Measurements from ENCODE around the gene PHLDA2.

The PHLDA2 gene

GRCh38 chr11:2929950-2930703 is 907 bp upstream of the PHLDA2 start:
- no peak for DNase-seq (ENCODE audit: low spot score)

- DNase-seq (ENCODE audit: low spot score), result no peak
These were observed 320 bp upstream of the PHLDA2 start for GRCh38 chr11:2929531-2929949.

DNA sequence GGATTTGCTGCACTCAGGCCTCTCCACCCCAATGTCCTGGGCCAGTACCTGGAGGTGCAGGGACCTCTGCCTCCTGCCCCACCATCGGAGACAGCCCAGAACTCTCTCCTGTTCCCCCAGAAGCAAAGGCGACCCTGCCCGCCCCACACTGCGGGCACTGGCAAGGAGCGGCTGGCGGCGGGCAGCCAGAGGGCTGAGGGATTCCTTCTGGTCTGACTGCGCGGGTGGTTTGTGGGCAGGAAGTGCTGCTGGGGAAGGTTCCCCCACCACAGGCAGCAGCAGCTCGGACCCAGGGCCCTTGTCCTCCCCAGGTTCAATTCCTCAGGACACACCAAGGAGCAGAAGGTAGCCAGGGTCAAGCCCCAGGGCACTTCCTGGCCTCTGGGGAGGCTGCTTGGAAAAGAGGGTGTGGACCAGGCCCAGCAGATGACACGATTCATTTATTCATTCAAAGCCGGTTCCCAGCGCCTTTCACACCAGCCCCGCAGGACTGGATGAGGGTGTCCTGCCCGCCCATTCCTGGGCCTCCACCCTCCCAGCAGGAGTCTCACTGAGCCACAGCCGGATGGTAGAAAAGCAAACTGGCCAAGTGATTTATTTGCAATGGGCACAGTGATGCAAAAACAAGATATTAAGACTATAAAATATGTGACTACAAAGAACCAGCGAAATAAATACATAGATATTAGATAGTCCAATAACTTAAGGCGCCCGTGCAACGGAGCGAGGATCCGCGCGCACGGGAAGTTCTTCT is 1.2 kb downstream of the PHLDA2 start:
- no peak for DNase-seq (ENCODE audit: low spot score)

DNA sequence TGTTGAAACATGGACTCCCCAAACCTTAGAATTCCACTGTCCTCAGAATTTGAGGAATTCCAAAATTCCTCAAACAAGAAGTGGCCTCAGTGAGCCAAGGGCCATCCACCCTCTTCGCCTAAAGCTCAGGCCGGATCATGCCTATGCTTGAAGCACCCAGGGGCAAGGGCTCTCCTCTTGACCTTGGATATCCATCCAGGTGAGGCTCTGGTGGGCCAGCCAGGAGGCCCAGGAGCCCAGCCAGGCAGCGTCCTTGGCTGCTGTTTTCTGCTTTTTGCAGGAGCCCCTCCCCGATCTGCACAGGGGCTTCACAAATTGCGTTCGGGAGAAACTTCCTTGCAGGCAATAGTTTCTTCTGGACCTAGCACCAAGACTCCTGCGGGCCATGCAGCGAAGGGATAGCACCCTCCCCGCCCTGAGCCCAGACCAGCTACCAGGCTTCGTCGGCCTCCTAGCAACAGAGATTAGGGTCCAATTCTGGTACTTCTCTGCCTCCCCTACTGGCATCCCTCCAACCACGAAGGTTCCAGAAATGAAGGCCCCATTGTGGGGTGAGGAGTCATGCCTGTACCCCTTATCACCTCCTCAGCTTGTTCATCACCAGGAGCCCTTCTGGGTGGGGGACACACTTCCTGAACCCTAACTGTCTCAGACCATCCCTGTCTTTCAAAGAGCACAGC is 2.0 kb downstream of the PHLDA2 start:
- no peak for DNase-seq (ENCODE audit: low spot score)

GRCh38 chr11:2926611-2927051 is 2.6 kb downstream of the PHLDA2 start:
- DNase-seq (ENCODE audit: low spot score), result no peak

DNA sequence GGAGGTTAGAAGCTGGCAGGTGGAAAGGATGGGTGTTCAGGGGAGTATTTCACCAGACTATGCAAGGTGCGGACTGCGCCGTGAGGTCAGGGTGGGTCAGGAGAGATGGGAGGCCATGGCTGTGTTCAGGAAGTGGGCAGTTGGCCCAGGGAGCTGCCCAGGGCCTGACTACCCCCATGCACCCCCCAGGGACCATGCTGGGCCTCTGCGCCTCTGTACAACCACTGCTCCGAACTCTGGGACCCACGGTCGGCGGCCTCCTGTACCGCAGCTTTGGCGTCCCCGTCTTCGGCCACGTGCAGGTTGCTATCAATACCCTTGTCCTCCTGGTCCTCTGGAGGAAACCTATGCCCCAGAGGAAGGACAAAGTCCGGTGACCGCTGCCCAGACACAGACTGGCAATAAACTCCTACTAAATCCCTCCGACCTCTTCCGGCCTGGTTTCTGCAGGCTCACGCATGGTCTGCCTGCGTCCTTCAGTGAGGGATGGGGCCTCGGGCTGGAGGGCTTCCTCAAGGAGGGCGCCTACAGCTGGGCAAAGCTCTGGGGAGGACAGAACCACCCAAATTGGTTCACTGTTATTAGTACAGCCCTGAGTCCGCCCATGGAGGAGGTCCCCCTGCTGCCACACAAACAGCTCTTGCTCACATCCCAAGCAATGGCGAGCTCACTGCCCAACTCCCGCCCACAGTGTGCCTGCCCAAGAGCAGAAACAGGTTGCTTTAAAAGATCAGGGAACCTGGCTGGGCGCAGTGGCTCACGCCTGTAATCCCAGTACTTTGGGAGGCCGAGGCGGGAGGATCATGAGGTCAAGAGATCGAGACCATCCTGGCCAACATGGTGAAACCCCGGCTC is 4.2 kb downstream of the PHLDA2 start:
- DNase-seq (ENCODE audit: low spot score), result no peak

DNA sequence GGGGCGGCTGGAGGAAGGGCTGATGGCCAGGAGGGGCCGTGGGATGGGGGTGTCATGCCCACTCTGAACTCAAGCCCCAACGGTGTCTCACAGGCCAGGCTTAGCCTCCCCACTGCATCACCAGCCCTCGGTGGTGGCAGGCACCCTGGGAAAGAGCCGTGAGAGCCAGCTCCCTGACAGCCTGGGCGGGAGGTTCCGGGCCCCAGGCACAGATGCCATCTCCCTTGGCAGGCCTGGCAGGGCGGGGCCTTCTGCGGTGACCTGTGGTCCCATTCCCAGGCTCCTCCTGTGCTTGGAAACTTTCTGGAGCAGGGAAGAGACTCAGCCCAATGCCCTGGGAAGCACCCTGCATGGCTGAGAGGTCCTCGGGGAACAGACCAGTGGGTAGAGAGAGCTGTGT is 4.8 kb downstream of the PHLDA2 start:
- no peak for DNase-seq (ENCODE audit: low spot score)

DNA sequence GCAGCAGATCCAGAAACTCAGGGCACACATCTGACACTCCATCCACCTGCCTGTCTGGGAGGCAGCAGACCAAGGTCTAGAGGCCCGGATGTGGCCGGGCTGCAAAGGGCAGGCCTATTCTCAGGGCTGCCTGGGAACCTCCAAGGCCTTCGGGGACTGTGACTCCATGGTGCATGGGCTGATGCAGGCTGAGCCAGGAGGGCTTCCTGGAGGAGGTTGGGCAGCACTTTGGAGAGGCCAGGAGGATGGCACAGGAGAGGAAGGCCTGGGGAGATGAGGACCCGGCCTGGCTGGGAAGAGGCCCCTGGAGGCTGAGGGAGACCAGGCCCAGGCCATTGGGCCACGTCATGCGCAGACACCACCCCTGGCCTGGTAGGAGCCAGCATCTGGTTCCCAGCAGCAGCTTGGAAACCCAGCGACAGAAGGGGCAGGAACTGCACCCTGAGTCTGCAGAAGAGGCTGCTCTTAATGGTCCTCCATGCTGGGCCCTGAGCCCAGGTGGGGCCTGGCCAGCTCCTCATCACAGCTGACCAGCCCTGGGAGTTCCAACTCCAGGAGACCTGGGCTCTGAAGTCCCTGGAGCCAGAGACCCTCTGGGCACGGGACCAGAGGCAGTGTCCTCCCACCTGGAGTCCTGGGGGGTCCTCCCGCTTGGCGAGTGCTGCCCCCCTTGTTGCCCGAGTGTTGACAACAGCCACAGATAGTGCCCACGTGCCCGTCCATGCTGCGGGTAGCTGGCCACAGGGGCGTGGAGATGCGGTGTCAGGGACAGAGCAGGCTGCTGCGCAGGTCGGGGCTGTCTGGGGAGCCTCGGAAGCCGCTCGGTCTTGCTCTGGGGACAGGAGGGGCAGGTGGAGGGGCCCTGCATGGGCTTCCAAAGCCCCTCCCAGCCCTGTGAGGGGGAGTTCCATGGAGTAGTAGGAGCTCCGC is 5.5 kb downstream of the PHLDA2 start:
- no peak for DNase-seq (ENCODE audit: low spot score)

- DNase-seq (ENCODE audit: low spot score), result no peak
These were observed 6.6 kb downstream of the PHLDA2 start for GRCh38 chr11:2922655-2923054.

- no peak for DNase-seq (ENCODE audit: low spot score)
These were observed 7.3 kb downstream of the PHLDA2 start for GRCh38 chr11:2921742-2922493.

DNA sequence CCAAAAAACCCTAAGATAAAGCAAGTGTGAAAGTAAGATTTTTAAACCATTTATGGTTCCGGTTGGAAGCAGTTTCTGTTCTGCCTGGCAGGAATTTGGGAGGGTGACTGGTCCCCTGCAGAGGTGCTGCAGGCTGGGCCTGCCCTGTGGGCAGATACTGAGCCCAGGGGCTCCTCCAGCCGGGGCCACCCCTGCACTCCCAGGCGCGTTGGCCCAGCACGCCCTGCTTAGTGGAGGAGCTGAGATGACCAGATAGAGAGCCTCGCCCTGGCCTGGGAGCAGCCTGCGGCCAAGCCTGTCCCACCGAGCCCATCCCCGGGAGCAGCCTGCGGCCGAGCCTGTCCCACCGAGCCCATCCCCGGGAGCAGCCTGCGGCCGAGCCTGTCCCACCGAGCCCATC is 8.0 kb downstream of the PHLDA2 start:
- DNase-seq (ENCODE audit: low spot score), result no peak

DNA sequence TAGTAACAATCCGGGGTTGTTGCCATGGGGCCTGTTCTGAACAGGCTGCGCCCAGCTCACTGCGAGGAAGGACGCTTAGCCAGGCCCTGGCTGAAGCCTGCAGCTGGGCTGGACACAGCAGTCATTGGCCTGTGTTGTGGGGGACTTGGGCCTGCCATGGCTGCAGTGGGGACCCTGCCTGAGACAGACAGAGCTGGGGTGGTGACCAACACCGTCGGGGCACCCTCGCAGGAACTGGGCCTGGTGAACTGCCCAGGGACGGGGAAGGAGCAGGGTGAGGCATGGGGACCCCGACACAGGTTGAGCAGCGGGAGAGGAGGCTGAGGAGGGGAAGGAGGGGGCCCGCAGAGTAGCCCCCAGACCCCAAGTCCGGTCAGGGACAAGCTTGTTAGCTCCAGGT is 8.9 kb downstream of the PHLDA2 start:
- no peak for DNase-seq (ENCODE audit: low spot score)

DNA sequence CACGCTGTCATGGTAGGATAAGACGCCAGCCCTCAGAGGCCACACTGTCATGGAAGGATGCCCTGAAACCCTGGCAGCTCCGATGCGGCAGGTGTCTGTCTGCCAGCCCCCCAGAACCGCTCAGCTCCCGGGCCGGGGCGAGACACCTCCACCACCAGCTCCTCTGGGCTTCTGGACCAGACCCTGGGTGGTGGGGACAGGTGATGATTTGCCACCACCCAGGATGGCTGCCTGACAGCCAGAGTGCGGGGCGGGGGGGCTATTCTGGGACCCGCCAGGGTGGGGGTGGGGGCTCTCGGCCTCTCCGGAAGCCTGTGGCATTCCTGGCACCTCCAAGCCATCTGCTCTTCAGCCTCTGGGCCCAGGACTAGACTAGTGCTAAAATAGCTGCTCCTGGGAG is 9.4 kb downstream of the PHLDA2 start:
- no peak for DNase-seq (ENCODE audit: low spot score)

DNA sequence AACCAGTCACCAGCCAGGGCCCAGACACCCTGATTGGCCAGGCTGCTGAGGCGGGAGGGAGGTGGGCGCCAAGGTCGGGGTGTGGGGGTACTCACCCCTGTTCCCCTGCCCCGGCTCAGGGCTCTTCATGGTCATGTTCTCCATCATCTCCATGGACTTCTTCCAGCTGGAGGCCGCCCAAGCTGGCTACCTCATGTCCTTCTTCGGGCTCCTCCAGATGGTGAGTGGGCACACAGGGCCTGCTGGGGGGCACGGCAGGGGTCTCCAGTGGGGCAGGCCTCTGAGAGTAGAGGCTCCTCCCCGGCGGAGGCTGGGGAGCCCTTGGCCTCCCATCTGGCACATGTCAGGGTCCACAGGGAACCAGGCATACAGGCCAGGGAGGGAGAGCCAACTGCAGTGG is 10.0 kb downstream of the PHLDA2 start:
- DNase-seq (ENCODE audit: low spot score), result no peak

- DNase-seq (ENCODE audit: low spot score), result no peak
These were observed 11.3 kb downstream of the PHLDA2 start for GRCh38 chr11:2917842-2918490.

- DNase-seq (ENCODE audit: low spot score), result no peak
These were observed 12.2 kb downstream of the PHLDA2 start for GRCh38 chr11:2916892-2917645.

DNA sequence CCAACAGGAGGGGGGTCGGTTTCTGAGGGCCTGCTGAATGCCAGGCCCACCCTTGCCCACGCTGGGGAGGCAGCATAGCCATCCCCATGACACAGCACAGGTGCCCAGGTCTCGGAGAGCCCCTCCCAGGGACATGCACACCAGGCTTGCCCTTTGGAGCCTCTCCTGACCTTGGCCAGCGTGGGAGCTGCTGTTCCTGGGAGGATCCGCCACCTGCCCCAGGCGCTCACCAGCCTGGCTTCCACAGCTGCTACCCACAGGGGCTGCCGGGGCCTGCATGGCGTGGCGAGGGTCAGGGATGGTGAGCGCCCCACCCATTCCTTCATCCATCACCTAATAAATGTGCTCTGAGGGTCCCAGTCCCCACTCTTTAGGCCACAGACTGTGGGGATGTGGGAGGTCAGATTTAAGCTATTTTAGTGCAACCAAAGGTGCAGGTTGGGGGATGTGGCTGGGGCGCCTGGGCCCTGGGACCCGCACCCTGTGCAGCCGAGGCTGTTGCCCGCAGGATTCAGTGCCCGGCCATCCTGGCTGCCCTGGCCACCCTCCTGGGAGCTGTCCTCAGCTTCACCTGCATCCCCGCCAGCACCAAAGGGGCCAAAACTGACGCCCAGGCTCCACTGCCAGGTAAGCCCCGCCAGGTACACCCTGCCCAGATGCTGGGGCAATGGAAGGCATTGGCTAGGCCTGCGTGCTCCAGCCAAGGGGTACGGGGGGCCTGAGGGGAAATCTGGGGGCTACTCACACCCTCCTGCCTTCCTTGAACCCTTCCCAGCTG is 12.9 kb downstream of the PHLDA2 start:
- no peak for DNase-seq (ENCODE audit: low spot score)

GRCh38 chr11:2915473-2915872 is 13.7 kb downstream of the PHLDA2 start:
- no peak for DNase-seq (ENCODE audit: low spot score)

All from pons (tissue), 1 donor.